NB4 (cell line): Measurements from ENCODE around the gene CEMIP.
A peak's percentile ranks its signal among the peaks of the same experiment; 100 is the strongest.

ENCODE experiments used
- DNase-seq: peaks from one replicate; pipeline ENCODE4 v3.0.0; 2010; ENCODE audit warnings: low read depth
- H3K4me3 ChIP-seq: one replicate; pipeline ENCODE4 v1.5.1; 2011; ENCODE audit warnings: mild to moderate bottlenecking, low read depth, low read length, moderate library complexity
- CTCF ChIP-seq: IDR thresholded peaks from one replicate; pipeline ENCODE4 v1.5.1; 2012; ENCODE audit warnings: low read depth, low read length
- MAX ChIP-seq: IDR thresholded peaks from 2 replicates; pipeline ENCODE4 v1.6.1; 2011; ENCODE audit warnings: low read depth, low read length
- MYC ChIP-seq: IDR thresholded peaks from 2 replicates; pipeline ENCODE4 v1.6.1; 2011; ENCODE audit warnings: low read depth, low read length
- POLR2A ChIP-seq: IDR thresholded peaks from 2 replicates; pipeline ENCODE4 v1.6.1; 2011; ENCODE audit warnings: mild to moderate bottlenecking; ENCODE audit not compliant: insufficient read length; ENCODE audit errors: extremely low read depth

The CEMIP gene

DNA sequence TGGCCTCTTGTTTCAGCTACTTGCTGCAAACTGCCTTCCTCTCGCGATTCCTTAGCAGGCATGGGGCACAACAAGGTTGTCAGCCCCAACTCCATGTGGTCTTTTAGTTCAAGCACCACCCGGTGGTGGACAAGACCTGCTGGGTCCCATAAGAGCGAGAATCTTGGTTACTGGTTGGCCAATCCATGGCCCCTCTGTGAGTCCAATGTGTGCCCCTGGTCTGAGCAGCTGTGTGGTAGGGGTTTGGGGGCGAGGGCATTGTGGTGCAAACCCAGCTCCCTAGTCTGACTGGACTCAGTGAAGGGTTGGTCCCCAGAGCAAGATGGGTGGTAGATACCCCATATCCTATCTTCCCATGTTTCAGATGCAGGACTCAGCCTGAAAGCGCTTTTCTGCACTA is 161.7 kb downstream of the CEMIP start:
- TF ChIP-seq CTCF: no peak
- no peak for TF ChIP-seq POLR2A
- no peak for TF ChIP-seq MAX
- DNase-seq: no peak
- H3K4me3 ChIP-seq: no peak overlapping the region

DNA sequence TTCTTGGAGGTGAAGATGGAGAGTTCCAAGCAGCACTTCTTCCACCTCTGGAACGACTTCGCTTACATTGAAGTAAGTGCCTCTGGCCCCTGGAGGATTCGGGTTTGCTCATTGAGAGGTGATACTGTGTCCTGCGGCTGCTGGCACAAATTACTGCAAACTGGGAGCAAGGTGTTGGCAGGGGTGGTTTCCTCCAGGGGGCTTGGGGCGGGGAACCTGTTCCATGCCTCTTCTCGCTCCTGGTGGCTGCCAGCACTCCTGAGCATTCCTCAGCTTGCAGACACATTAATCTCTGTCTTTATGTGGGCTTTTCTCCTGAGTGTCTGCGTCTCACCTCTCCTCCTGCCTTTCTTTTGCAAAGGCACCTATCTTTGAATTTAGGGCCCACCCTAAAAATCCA is 163.1 kb downstream of the CEMIP start:
- TF ChIP-seq MYC (no peak), MAX (no peak)
- H3K4me3 ChIP-seq: no peak overlapping the region
- DNase-seq: no peak

- no peak overlapping the region for H3K4me3 ChIP-seq
- DNase-seq: no peak
- TF ChIP-seq MAX (no peak), POLR2A (no peak), CTCF (no peak), MYC (no peak)
These were observed 163.8 kb downstream of the CEMIP start for GRCh38 chr15:80942746-80943565.

DNA sequence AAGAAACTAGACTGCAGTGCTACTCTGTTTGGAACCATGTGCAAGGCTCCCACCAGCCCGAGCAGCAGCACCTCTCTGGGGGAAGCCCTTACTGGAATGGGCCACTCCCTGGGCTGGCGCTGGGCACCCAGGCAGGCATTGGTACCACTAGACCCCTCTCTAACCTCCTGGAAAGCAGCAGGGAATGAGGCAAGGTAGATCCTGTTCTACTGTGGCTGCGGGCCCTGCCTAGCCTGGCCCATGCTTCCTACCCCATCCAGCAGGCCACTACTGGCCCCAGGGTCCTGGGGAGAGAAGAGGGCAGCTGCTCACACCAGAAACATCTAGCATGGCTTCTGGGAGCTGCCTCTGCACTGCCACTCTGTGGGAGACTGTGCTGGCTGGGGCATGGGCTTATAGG is 165.6 kb downstream of the CEMIP start:
- TF ChIP-seq CTCF (no peak), POLR2A (no peak), MAX (no peak), MYC (no peak)
- no peak overlapping the region for H3K4me3 ChIP-seq
- DNase-seq: no peak

DNA sequence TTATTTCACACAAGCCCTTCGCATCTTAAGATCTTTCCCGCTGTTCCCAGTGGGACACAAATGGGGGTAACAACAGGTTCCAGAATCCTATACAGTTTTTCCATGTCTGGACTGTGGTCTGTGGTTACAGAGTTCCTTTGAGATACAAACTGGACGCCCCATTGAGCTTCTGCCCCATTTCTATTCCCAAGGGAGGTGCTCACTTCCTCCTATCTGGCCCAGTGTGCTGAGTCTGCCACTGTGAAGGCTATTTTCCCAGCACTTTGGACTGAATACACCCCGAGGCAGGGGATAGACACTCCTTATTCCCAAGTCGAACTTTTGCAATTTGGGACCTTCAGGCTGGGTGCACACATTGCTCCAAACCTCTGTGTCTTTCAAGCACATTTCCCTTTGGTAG is 166.4 kb downstream of the CEMIP start:
- peak; percentile 77 for DNase-seq
- TF ChIP-seq POLR2A: no peak
- no peak for TF ChIP-seq CTCF
- no peak for TF ChIP-seq MAX
- no peak for TF ChIP-seq MYC
- no peak overlapping the region for H3K4me3 ChIP-seq

DNA sequence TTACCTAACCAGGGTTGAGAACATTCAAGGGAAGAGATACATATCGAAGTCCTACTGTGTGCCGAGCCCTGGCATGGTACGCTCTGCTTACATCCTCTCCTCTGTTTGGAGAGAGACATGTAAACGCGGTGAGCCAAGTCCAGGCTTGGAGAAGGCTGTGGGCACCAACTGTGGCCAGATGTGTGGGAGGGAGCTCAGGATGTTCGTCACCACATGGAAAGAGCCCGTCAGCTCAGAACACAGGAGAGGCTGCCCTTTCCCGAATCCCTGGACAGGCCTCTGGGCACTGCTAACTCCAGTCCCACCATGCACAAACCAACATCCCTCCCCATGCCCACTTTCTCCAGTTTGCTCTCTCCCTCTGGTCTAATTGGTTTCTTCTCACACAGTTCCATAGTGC is 167.4 kb downstream of the CEMIP start:
- no peak for DNase-seq
- no peak overlapping the region for H3K4me3 ChIP-seq
- no peak for TF ChIP-seq POLR2A
- no peak for TF ChIP-seq MYC
- TF ChIP-seq CTCF: no peak
- TF ChIP-seq MAX: no peak
